KMS-11 (cell line): ENCODE measurements around the gene PPP1R9B.

ENCODE experiments used
- H2AFZ ChIP-seq: fragments of 200-600 bp; sonication (generic); 2 replicates; pipeline ENCODE4 v1.6.1; 2016; ENCODE audit warnings: antibody characterized with exemption, mixed run types, low read depth
- H3K27ac ChIP-seq: fragments of 200-600 bp; sonication (generic); 2 replicates; pipeline ENCODE4 v1.6.1; 2016; ENCODE audit warnings: mild to moderate bottlenecking, mixed run types
- H3K27me3 ChIP-seq: fragments of 200-600 bp; sonication (generic); 2 replicates; pipeline ENCODE4 v1.6.1; 2017; ENCODE audit warnings: mild to moderate bottlenecking, low read depth, mixed run types, moderate library complexity; ENCODE audit not compliant: insufficient read depth
- H3K36me3 ChIP-seq: fragments of 200-600 bp; sonication (generic); 2 replicates; pipeline ENCODE4 v1.6.1; 2017; ENCODE audit warnings: mild to moderate bottlenecking, mixed run types; ENCODE audit not compliant: insufficient read depth
- H3K4me1 ChIP-seq: fragments of 200-600 bp; sonication (generic); 2 replicates; pipeline ENCODE4 v1.6.1; 2016; ENCODE audit warnings: mild to moderate bottlenecking, low read depth, mixed run types; ENCODE audit not compliant: poor library complexity, severe bottlenecking
- H3K4me2 ChIP-seq: fragments of 200-600 bp; sonication (generic); 2 replicates; pipeline ENCODE4 v1.7.0; 2016; ENCODE audit warnings: mild to moderate bottlenecking, mixed run types
- H3K4me3 ChIP-seq: fragments of 200-600 bp; sonication (generic); IDR thresholded peaks from 2 replicates; pipeline ENCODE4 v1.6.1; 2017; ENCODE audit warnings: low read depth, low read length, mixed read lengths; ENCODE audit not compliant: insufficient read depth
- H3K79me2 ChIP-seq: fragments of 200-600 bp; sonication (generic); 2 replicates; pipeline ENCODE4 v1.6.1; 2016; ENCODE audit warnings: low read depth, mixed run types; ENCODE audit not compliant: insufficient read depth
- H3K9ac ChIP-seq: fragments of 200-600 bp; sonication (generic); 2 replicates; pipeline ENCODE4 v1.6.1; 2016; ENCODE audit warnings: mild to moderate bottlenecking, mixed run types
- H4K20me1 ChIP-seq: fragments of 200-600 bp; sonication (generic); 2 replicates; pipeline ENCODE4 v1.6.1; 2016; ENCODE audit warnings: mild to moderate bottlenecking, mixed run types; ENCODE audit not compliant: insufficient read depth
- CTCF ChIP-seq: fragments of 200-600 bp; sonication (generic); conservative IDR thresholded peaks from 2 replicates; pipeline ENCODE4 v1.6.1; 2017; ENCODE audit warnings: low read depth, mild to moderate bottlenecking, antibody characterized with exemption, low read length, moderate library complexity, mixed read lengths

Gene PPP1R9B

GRCh38 chr17:50152736-50153135 is 2.3 kb upstream of the PPP1R9B start:
- Histone ChIP-seq H4K20me1 (no peaks in the 10 kb centered on the region), H3K4me3 (no peak overlapping the region), H3K4me2 (peak overlapping the region; percentile 100), H3K4me1 (peaks cover 56% of the 10 kb centered on the region), H3K27ac (peak overlapping the region; percentile 68), H3K9ac (no peak overlapping the region; the same call in 1 of the 2 replicates), H2AFZ (no peak overlapping the region), H3K79me2 (peaks cover 27% of the 10 kb centered on the region), H3K36me3 (no peaks in the 10 kb centered on the region), H3K27me3 (no peaks in the 10 kb centered on the region)
- TF ChIP-seq CTCF = no peak

GRCh38 chr17:50151937-50152547 is 1.6 kb upstream of the PPP1R9B start:
- peak overlapping the region; percentile 100 for H3K4me2 ChIP-seq
- no peak overlapping the region for H3K4me3 ChIP-seq
- H3K27ac ChIP-seq = peak overlapping the region; percentile 68
- TF ChIP-seq CTCF = no peak
- no peaks in the 10 kb centered on the region for H3K27me3 ChIP-seq
- no peaks in the 10 kb centered on the region for H4K20me1 ChIP-seq
- H3K36me3 ChIP-seq = no peaks in the 10 kb centered on the region
- peaks cover 34% of the 10 kb centered on the region for H3K79me2 ChIP-seq
- H3K9ac ChIP-seq = peak overlapping the region; percentile 38; the same call in 1 of the 2 replicates
- peaks cover 63% of the 10 kb centered on the region for H3K4me1 ChIP-seq
- peak overlapping the region; percentile 68; the same call in 1 of the 2 replicates for H2AFZ ChIP-seq

- Histone ChIP-seq H3K79me2 (peaks cover 41% of the 10 kb centered on the region), H2AFZ (peak overlapping the region; percentile 77), H3K27ac (peak overlapping the region; percentile 62), H3K36me3 (no peaks in the 10 kb centered on the region), H3K4me3 (no peak overlapping the region), H3K4me1 (peaks cover 63% of the 10 kb centered on the region), H3K27me3 (no peaks in the 10 kb centered on the region), H4K20me1 (no peaks in the 10 kb centered on the region), H3K4me2 (peak overlapping the region; percentile 100), H3K9ac (peak overlapping the region; percentile 47)
- TF ChIP-seq CTCF = no peak
Observed at GRCh38 chr17:50151041-50151936, 812 bp upstream of the PPP1R9B start.

GRCh38 chr17:50149417-50150353 is 792 bp downstream of the PPP1R9B start:
- no peak overlapping the region for H3K4me3 ChIP-seq
- H3K79me2 ChIP-seq = peaks cover 47% of the 10 kb centered on the region
- TF ChIP-seq CTCF = no peak
- peak overlapping the region; percentile 79 for H3K9ac ChIP-seq
- H3K27me3 ChIP-seq = no peaks in the 10 kb centered on the region
- H3K4me1 ChIP-seq = peaks cover 47% of the 10 kb centered on the region
- peak overlapping the region; percentile 33; the same call in 1 of the 2 replicates for H2AFZ ChIP-seq
- H3K36me3 ChIP-seq = no peaks in the 10 kb centered on the region
- peak overlapping the region; percentile 79 for H3K4me2 ChIP-seq
- peak overlapping the region; percentile 53 for H3K27ac ChIP-seq
- H4K20me1 ChIP-seq = no peaks in the 10 kb centered on the region
